Lung microvascular endothelial cell (primary cell): Measurements from ENCODE around the gene EEF2K. TPM values are rescaled to one million over a fixed set of nuclear protein-coding genes. Genes with fewer than 3 reads are reported as not detected.
"Not testable (repeated sequence)": the region's sequence is repeated elsewhere in the genome, so short reads cannot be mapped to it uniquely, and the experiment has no call there.

Experiments
- DNase-seq, 2 donors: peaks; one replicate each; pipeline versions ENCODE4 v3.0.0 to v3.0.0-alpha.2; 2010; ENCODE audit warnings: low read depth in 2 of 2
- total RNA-seq: library from RNA; depleted of rRNA; stranded (reverse); fragments of >200 nt; gene quantifications from 2 replicates; pipeline ENCODE4 v1.2.1, GENCODE V29; 2014

Gene EEF2K
- 33.3 and 36.7 TPM in 2 replicates for total RNA-seq

DNA sequence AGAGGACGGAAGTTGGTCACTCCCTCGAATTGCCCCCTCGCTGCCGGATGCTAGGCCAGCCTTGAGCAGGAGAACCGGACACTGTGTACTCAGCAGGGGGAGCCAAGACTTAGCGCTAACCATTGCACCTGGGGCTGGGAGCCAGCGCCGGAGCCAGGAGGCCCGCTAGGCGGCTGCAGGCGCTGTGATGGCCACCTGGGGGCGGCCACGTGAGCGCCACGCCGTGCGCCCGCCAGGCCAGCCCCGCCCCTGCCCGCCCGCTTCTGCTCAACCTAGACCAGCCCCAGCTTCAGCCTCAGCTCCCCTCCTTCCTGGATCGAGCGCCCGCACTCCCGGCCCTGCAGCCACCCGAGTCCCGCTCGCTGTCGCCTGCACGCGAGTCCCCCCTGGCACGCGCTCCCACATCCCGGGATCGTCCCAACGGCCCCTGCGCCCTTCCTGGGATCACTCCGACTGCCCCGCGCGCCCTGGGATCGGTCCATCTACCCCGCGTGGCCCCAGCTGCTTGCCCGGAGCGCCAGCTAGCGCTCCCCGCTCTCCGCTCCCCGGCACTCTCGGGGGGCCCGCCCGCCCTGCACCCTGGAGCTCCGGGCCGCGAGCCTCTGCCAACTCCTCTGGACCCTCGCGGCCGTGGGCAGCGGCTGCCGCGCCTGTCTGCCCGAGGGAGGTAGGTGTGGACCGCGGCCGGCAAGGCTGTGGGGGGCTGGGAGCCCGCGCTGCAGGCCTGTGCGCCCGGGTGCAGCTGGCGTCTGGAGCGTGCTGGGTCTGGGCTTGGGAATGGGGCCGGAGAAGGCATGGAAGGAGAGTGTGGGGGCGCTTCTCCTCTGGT, at the start of gene EEF2K:
Gene EEF2K (plus strand): TSS at position 266 of the 829 bp plus-strand sequence. CDS start 19,452 bp downstream, outside the sequence.
- DNase-seq, result peak; percentile 89 to 95

DNA sequence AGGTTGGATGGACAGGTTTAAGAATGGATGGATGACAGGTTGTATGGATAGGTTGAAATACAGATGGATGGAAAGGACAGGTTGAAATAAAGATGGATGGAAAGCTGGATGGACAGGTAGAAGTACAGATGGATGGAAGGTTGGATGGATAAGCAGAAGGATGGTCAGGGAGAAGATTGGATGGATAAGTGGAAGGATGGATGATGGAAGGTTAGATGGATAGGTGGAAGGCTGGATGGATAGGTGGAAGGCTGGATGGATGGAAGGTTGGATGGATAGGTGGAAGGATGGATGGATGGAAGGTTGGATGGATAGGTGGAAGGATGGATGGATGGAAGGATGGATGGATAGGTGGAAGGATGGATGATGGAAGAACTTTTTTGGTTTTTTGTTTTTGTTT, 44.7 kb upstream of the EEF2K start:
- no peak for DNase-seq

DNA sequence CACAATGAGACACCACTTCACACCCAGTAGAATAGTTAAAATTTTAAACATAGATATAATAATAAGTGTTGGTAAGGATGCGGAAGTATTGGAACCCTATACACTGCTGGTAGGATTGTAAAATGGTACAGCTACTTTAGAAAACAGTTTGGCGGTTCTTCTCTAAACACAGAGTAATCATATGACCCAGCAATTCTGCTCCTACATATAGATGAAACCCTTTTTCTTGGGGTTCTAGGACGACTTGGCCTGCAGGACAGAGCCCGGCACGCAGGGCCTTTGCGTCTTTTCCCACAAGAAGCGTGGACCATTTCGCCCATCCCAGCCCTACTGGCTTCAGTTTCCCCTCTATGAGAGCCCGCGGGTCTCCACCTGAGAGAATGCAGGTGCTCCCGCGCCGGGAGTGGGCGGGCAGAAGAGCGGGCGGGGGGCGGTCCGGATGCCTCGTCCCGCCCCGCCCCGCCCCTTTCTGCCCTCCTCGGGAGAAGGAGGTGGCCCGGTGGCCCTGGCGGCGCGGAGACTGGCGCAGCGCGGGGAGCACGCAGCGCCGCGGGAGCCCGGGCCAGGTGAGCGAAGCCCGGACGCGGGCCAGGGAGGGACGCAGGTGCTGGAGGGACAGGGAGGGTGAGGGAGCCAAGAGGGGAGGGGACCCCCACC, 44.0 kb upstream of the EEF2K start, which contains the start of gene SDR42E2:
Gene SDR42E2 (plus strand): TSS at position 508 of the 657 bp plus-strand sequence. CDS start 3,077 bp downstream, outside the sequence.
- DNase-seq, result no peak

DNA sequence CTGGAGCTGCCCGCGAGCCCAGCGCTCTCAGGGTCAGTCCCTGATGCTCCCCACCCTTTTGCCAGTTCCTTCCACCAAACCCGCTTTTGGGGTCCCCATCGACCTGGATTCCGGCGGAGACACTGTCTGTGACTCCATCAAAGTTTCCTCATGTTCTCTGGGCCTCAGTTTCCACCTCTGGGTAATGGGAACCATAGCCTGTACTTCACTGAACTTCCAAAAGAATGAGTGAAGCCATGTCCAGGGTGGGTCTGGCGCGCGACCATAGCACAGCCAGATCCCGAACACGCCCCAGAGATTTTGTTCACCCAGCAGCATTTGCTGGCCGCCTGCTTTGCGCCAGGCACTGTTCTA, 43.4 kb upstream of the EEF2K start:
- no peak for DNase-seq

DNA sequence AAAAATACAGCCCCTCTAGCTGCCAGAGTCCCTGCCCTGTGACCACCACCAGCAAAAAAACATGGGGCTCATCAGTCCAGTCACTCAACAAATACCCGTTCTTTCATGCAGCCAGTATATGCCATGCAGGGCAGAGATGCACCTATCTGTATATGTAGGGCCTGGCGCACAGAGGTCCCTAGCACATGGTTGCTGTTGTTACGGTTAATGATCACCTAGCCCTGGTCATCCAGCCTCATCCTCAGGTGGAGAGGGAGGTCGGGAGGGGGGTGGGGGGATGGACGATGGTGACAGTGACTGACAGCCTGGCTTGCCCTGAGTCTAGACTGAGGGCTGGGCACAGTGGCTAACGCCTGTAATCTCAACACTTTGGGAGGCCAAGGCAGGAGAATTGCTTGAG, 42.3 kb upstream of the EEF2K start:
- no peak for DNase-seq

DNA sequence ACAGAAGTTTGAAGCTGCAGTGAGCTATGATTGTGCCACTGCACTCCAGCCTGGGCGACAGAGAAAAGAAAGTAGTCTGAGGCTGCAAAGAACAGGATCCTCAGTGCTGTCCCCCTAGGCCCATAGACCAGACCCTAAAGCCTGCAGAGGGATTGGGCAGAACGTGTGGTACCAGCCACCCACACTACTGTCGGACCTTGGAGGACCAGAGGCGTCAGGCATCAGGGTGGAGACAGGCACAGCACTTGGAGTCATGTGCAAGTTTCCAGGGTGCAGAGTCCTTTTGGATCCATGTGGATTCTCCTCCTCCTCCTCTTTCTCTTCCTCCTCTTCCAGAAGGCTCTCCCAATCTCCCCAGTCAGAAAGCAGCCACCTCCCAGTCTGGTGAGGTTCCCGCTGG, 41.6 kb upstream of the EEF2K start:
- no peak for DNase-seq

DNA sequence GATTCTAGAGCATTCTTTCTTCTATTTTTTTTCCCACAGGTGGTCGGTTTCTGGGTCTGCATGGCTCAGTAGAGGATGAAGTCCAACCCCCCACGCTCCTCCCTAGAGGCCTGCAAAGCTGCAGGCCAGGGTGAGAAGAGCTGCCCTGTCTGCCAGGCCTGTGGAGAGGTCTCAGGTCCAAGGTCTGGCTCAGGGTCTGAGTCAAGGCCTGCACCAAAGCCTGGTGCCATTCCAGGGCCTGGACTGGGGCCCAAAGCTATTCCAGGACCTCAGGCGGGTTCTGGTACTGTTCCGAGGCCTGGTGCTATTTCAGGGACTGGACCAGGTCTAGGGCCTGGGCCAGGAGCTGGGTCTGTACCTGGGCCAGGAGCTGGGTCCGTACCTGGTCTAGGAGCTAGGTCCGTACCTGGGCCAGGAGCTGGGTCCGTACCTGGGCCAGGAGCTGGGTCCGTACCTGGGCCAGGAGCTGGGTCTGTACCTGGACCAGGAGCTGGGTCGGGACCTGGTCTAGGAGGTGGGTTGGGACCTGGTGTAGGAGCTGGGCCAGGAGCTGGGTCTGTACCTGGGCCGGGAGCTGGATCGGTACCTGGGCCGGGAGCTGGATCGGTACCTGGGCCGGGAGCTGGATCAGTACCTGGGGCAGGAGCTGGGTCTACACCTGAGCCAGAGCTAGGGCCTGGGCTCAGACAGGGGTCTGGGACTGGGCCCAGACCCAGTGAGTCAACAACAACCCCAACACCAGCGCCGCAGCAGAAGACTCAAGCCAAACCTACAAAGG, 40.4 kb upstream of the EEF2K start:
- no peak for DNase-seq

DNA sequence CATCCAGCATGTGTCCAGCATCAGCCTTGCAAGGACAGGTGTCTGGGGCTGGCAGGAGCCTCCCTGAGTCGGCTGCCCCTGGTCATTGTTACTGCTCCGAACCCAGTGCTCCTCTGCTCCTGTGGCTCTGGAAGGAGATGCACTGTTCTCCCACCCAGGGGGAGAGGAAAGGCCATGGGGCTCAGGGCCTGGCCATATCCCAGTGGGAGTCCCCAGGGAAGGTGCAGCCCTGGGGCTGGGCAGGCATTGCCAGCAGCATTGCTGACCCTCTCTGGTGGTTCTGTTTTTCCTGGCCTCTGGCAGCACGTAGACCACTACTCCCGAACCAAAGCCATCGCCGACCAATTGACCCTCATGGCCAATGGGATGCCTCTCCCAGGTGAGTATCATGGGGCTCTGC, 34.1 kb upstream of the EEF2K start:
- DNase-seq, result no peak

DNA sequence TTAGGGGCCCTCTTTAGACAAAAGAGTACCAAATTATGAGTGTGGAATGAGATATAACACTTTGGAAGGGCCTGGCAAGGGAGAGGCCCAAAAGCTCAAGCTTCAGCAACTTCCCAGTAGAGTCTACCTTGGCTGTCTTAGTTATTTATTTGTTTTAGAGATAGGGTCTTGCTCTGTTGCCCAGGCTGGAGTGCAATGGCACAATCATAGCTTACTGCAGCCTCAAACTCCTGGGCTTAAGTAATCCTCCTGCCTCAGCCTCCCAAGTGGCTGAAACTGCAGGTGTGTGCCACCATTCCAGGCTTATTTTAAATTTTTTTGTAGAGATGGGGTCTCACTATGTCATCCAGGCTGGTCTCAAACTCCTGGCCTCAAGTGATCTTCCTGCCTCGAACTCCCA, 33.4 kb upstream of the EEF2K start:
- DNase-seq, result not testable (repeated sequence)

DNA sequence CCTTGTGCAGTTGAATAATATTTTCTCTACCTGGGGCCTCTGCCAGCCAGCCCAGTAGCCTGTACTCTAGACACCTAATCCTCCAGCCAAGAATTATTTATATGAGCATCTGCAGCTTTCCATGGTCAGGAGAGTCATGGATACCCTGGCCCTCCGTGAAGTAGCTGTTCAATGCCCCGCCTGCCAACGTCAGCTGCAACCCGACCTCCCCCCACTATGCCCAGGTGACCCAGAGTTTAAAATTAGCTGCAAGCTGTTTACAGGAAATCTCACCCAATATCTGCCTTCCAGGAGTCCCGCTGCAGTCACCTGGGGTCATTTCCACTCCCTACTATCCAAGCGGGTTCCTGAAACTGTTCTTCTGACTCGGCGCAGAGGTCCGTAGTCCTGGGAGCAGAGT, 31.4 kb upstream of the EEF2K start:
- DNase-seq, result no peak

DNA sequence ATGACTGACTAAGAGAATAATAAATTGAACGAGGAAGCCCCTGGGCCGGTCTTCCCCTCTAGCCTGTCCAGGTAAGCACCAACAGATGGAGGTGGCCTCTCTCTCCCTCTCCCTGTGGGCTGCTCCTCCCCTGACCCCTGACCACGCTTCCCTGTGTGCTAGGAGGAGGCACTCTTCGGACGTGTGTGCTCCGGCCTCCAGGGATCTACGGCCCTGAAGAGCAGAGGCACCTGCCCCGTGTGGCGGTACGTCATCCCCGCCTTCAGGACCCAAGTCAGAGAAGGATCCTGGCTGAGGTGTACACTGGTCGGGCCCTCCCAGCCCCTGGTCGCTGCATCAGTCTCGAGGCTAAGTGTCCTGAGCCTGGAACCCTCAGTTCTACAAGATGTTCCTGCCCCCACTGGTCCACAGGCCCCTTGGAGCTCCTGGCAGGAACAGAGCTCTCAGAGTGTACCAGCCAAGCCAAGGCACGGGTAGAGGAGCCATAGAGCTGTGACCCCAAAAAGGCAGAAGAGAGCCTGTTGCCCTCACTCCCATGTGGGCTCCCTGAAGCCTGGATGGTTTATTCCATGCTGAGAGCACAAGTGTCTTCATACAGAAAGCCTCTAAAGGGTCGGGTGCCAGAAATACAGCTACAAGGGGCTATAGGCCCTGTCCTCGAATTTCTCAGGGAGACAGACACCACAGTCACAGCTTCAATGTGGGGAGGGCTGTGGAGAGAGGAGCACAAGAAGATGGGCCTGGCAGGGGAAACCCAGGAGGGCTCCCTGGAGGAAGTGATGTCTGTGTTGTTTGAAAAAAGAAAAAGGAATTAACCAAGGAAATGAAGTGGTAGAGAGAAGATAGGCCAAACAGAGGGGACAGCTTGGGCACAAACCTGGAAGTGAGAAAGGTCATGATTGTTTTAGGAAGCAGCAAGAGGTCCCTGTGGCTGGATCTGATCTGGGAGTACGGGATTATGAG, 27.8 kb upstream of the EEF2K start:
- no peak for DNase-seq

DNA sequence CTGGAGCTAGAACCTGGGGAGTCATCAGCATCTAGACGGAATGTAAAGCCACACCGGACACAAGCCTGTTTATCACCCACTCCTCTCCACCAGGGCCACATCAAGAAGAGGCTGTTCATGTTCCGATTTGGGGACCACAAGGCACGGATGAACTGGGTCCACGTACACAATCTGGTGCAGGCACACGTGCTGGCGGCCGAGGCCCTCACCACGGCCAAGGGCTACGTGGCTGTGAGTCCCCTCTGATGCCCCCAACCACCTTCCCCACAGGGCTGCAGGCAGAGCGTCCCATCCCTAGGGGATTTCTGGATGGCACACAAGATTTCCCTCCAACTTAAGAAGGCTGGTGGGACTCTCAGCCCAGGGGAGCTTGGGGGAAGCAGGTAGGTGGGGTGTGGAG, 24.7 kb upstream of the EEF2K start:
- no peak for DNase-seq

DNA sequence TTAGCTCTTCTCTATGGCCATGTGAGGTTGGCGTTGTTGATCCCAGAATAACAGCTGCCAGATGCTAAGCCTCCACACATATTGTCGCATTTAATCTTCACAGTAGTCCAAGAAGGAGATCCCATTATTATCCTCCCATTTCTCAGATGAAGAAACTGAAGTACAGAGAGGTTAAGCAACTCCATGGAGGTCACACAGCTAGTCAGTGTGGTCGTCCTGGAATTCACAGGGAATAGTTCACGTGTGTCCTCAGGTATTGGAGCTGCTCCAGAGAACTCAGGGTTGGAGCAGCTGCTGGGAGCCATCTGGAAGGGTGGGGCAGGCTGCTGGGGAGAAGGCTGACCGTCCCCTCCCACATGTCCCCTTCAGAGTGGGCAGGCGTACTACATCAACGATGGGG, 24.2 kb upstream of the EEF2K start:
- no peak for DNase-seq

DNA sequence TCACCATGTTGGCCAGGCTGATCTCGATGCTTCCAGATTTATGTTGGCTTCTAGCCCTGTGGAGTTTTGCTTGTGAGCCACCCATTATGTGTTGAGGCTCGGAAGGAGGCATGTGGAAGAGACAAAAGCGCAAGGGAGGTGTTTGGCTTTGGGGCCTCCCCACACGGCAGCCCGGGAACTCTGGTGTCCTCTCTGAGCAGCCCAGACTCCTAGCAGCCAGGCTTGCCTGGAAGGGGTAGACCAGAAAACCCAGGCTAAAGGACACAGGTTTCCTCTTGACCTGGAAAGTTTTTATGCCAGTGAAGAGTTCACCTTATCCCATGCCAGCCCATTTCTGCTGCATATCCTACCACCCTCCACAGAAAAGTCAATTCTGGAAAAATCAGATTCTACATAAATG, 22.7 kb upstream of the EEF2K start:
- DNase-seq, result no peak

DNA sequence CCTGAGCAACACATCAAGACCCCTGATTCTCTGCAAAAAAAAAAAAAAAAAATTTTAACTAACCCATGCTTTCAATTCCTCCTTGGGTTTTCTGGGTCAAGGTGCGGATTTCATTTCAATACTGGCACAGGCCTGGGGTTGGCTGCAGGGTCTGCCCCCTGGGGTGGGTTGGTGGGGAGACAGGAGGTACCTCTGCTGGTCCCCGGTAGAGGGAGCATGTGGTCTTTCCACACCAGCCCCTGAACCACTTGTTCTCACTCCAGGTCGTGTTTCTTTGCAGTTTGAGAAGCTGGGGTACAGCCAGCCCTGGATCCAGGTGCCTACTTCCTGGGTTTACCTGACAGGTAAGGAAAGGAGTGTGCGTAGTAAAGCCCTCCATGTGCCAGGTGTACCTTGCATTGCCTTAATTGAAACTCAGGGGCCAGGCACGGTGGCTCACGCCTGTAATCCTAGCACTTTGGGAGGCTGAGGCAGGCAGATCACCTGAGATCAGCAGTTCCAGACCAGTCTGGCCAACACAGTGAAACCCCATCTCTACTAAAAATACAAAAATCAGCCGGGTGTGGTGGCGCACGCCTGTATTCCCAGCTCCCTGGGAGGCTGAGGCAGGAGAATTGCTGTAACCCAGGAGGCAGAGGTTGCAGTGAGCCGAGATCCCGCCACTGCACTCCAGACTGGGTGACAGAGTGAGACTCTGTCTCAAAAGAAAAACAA, 22.0 kb upstream of the EEF2K start:
- peak; percentile 19 to 31 for DNase-seq

DNA sequence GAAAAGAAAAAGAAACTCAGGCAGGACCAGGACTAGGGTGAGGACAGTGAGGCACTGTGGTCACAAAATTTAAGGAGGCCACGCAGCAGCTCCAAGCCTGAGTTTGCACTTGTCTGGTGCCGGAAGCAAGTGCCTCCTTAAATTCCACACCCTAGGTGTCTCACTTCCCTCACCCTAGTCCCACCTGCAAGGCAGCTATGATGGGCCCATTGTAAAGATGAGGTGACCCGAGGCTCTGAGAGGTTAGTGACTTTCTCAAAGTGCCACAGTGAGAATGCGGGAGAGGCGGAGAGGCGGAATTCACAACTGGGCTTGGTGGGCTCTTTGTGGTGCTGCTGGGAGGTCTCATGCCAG, 21.5 kb upstream of the EEF2K start:
- no peak for DNase-seq

DNA sequence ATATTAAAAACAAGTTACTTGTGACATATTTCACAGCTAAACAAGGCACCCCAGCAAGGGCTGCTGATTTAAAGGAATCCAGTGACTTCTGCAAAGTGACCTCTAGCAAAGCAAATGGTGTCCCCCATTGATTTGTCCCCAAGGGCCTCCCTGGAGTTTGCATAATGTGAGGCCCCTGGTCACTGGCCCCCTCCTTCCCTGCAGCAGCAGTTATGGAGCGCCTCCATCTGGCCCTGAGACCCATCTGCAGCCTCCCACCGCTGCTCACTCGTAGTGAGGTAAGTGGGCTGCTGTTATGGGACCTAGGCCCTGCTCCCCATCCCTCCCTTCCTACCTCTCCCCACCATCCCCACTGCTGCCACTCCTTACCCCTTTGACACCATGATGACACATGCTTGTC, 19.6 kb upstream of the EEF2K start:
- no peak for DNase-seq

DNA sequence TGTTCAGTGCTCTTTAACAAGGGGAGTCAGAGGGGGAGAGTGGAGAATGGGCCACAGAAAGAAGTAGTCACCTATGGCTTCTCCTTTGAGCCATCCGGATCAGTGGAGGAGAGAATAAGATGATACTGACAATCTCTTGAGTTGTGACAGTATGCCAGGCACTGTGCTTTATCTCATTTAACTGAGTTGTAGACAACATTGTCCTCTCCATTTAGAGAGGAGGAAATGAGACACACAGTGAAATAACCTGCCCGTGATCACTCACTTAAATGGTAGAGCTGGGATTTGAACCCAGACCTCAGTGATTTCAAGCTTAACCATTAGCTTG, 17.8 kb upstream of the EEF2K start:
- DNase-seq, result no peak

DNA sequence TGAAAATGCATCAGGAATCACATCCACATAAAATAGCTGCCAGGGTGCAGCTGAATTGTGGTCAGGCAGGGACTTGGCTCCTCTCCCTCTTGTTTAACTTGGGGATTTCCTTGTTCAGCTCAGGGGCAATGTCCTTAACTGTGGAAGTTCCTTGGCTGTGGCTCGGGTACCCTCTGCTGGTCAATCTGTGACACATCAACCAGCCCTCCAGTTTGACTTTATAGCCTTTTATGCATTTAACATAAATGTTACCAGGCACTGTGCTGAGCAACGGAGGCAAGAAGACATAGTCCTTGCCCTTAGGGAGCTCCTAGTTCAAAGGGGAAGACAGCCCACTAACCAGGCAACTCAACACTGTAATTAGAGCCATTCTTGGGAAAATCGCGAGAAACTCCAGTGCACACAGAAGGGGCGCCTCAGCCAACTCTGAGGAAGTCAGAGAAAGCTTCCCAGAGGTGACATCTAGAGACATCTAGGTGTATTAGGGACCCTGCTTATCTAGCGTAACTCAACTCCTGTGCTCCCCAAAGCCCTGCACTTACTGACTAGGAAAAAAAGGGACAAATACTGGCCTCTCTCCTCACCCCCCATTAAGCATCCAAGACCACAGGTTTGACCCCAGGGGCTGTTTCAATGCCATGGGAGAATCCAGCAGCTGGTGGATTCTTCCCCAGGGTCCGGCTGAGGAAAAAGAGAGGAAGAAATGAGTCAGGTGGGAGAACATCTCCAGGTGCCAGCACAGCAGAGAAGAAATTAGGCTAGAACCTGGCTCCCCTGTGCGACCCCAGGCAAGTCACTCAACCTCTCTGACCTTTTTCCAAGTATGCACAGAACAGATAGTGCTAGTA, 17.3 kb upstream of the EEF2K start:
- peak; percentile 85 to 90 for DNase-seq
